Thoracic aorta (tissue), 2 donors: Measurements from ENCODE around the gene SPRY4. TPM values are rescaled to one million over a fixed set of nuclear protein-coding genes. Genes with fewer than 3 reads are reported as not detected.

Experiments used
- ATAC-seq: fragments of 150-250 bp; one replicate; pipeline ENCODE4 v1.8.0; 2017; ENCODE audit warnings: low read depth; ENCODE audit not compliant: insufficient number of reproducible peaks, low FRiP score
- DNase-seq: peaks from one replicate; pipeline ENCODE4 v3.0.0-alpha.2; 2020; ENCODE audit warnings: low spot score
- H3K27ac ChIP-seq, 2 donors: fragments of 200-600 bp; sonication (generic); 1 replicate in 1 of 2; 2 replicates in 1 of 2; pipeline ENCODE4 v1.5.1; 2016; ENCODE audit warnings: mild to moderate bottlenecking in 2 of 2, moderate library complexity in 2 of 2
- H3K27me3 ChIP-seq: fragments of 200-600 bp; sonication (generic); replicated peaks from 2 replicates; pipeline ENCODE4 v1.6.0; 2016; ENCODE audit warnings: mild to moderate bottlenecking; ENCODE audit not compliant: insufficient read depth
- H3K36me3 ChIP-seq: fragments of 200-600 bp; sonication (generic); one replicate; pipeline ENCODE4 v1.5.1; 2016
- H3K4me1 ChIP-seq, 2 donors: fragments of 200-600 bp; sonication (generic); 1 replicate in 1 of 2; 2 replicates in 1 of 2; pipeline versions ENCODE4 v1.5.1 to v1.6.0; 2016; ENCODE audit warnings: low read depth in 2 of 2, mild to moderate bottlenecking in 1 of 2; ENCODE audit not compliant: control insufficient read depth in 1 of 2
- H3K4me3 ChIP-seq: fragments of 200-600 bp; sonication (generic); 2 replicates; pipeline ENCODE4 v1.5.1; 2016; ENCODE audit warnings: mild to moderate bottlenecking
- H3K9me3 ChIP-seq: fragments of 200-600 bp; sonication (generic); 2 replicates; pipeline ENCODE4 v1.5.1; 2016
- total RNA-seq, 2 donors: library from RNA; depleted of rRNA; stranded (reverse); fragments of >200 nt; gene quantifications; one replicate each; pipeline versions ENCODE4 v1.1.0 to v1.2.3, GENCODE V29; 2016
- TF ChIP-seq, protein P1 (sequence below): fragments of 200-600 bp; sonication (generic); IDR thresholded peaks from one replicate; pipeline ENCODE4 v1.5.1; 2019; ENCODE audit warnings: antibody characterized with exemption

Gene SPRY4
- total RNA-seq, 2 donors from 2014 or later, result 63.4 to 136 TPM

GRCh38 chr5:142357469-142358090, 32.8 kb upstream of the SPRY4 start:
- peak overlapping the region; percentile 96 to 97 for H3K27ac ChIP-seq
- H3K4me3 ChIP-seq, result peak overlapping the region; percentile 83
- no peak for DNase-seq
- no peaks in the 10 kb centered on the region for H3K36me3 ChIP-seq
- no peaks in the 10 kb centered on the region for H3K9me3 ChIP-seq
- TF ChIP-seq, protein P1, sequence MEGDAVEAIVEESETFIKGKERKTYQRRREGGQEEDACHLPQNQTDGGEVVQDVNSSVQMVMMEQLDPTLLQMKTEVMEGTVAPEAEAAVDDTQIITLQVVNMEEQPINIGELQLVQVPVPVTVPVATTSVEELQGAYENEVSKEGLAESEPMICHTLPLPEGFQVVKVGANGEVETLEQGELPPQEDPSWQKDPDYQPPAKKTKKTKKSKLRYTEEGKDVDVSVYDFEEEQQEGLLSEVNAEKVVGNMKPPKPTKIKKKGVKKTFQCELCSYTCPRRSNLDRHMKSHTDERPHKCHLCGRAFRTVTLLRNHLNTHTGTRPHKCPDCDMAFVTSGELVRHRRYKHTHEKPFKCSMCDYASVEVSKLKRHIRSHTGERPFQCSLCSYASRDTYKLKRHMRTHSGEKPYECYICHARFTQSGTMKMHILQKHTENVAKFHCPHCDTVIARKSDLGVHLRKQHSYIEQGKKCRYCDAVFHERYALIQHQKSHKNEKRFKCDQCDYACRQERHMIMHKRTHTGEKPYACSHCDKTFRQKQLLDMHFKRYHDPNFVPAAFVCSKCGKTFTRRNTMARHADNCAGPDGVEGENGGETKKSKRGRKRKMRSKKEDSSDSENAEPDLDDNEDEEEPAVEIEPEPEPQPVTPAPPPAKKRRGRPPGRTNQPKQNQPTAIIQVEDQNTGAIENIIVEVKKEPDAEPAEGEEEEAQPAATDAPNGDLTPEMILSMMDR, result no peak
- no peaks in the 10 kb centered on the region for H3K27me3 ChIP-seq
- ATAC-seq, result peak; percentile 1
- H3K4me1 ChIP-seq, result peaks cover 10 to 13% of the 10 kb centered on the region in 2 donors

- H3K27ac ChIP-seq, result peak overlapping the region; percentile 96 to 97
Observed at GRCh38 chr5:142356716-142357468, 32.1 kb upstream of the SPRY4 start.

DNA sequence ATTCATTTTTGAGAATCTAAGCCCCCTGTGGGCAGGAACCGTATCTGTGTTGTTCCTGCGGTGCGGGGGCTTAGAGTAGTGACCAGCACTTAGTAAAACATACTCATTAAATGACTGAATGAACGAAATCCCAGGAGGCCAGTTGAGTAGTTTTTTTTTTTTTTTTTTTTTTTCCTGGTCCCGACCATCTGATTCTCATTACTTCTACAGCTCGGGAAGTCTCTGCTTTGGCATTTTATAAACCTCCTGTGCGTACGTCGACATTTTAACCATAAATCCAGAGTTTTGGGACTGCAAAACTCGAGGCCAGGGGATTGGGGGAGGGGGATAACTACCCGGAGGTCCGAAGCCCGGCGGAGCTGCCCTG, 31.5 kb upstream of the SPRY4 start:
- ATAC-seq, result no peak

More at GRCh38 chr5:142356716-142357468, 32.1 kb upstream of the SPRY4 start:
- no peaks in the 10 kb centered on the region for H3K27me3 ChIP-seq
- H3K4me1 ChIP-seq, result peaks cover 7 to 8% of the 10 kb centered on the region in 2 donors
- DNase-seq (peak; percentile 70), ATAC-seq (peak; percentile 89)
- H3K9me3 ChIP-seq, result no peaks in the 10 kb centered on the region
- TF ChIP-seq, protein P1, result no peak
- peak overlapping the region; percentile 83 for H3K4me3 ChIP-seq
- no peaks in the 10 kb centered on the region for H3K36me3 ChIP-seq

DNA sequence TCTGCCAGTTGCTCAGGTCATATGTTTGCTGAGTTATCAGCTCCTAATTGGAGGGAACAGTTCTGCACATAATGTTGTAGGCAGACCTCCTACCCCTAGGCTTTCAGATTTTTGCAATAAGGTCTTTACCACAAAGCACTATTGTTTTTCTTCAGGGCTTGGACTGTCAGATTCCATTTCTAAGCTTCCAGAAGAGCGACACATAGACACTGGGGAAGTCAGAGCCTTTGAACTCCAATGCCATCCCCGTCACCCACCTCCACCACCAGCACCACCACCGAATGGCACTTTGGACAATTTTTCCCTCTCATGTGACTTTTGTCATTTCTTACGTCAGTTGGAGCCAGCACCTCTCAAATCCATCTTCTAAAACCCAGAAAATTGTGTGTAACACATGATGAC, 28.3 kb upstream of the SPRY4 start:
- no peak overlapping the region for H3K27ac ChIP-seq

More for the DNA sequence above, 31.5 kb upstream of the SPRY4 start:
- no peak for DNase-seq
- peak overlapping the region; percentile 83 for H3K4me3 ChIP-seq
- no peaks in the 10 kb centered on the region for H3K36me3 ChIP-seq
- no peaks in the 10 kb centered on the region for H3K27me3 ChIP-seq
- TF ChIP-seq, protein P1, result no peak
- H3K9me3 ChIP-seq, result no peaks in the 10 kb centered on the region
- peaks cover 7 to 8% of the 10 kb centered on the region in 2 donors for H3K4me1 ChIP-seq
- H3K27ac ChIP-seq, result peak overlapping the region; percentile 96 to 97

GRCh38 chr5:142350021-142350420, 25.2 kb upstream of the SPRY4 start:
- ATAC-seq, result no peak
- Histone ChIP-seq H3K36me3 (no peaks in the 10 kb centered on the region), H3K27ac (no peak overlapping the region), H3K4me3 (no peak overlapping the region), H3K27me3 (no peaks in the 10 kb centered on the region), H3K9me3 (peaks cover 4% of the 10 kb centered on the region), H3K4me1 (no peaks in the 10 kb centered on the region)
- TF ChIP-seq, protein P1, result no peak
- DNase-seq, result no peak

More for the DNA sequence above, 28.3 kb upstream of the SPRY4 start:
- Histone ChIP-seq H3K36me3 (no peaks in the 10 kb centered on the region), H3K9me3 (no peaks in the 10 kb centered on the region), H3K4me3 (no peak overlapping the region), H3K27me3 (no peaks in the 10 kb centered on the region), H3K4me1 (peaks cover 5 to 6% of the 10 kb centered on the region in 2 donors)
- ATAC-seq (no peak), DNase-seq (no peak)
- TF ChIP-seq, protein P1, result no peak
